HG03432 (cell line): ENCODE data around the gene SLC25A44.

Experiments used
- ATAC-seq: cut with Tn5 transposase; IDR thresholded peaks from one replicate; pipeline ENCODE4 v1.9.1; 2021; ENCODE audit warnings: mild to moderate bottlenecking, moderate library complexity; ENCODE audit not compliant: unreplicated experiment

The SLC25A44 gene

GRCh38 chr1:156236164-156236563 lies 42.3 kb downstream of the SLC25A44 start:
- no peak for ATAC-seq

GRCh38 chr1:156238248-156238647 lies 44.3 kb downstream of the SLC25A44 start:
- ATAC-seq, result no peak

- ATAC-seq, result no peak
Measured at GRCh38 chr1:156241311-156241811, 47.5 kb downstream of the SLC25A44 start.

GRCh38 chr1:156241926-156242325 lies 48.0 kb downstream of the SLC25A44 start, which contains the start of gene BGLAP:
TSS of gene BGLAP (plus strand) at chr1:156242184. CDS start at chr1:156242232, 48 bp downstream.
- no peak for ATAC-seq

GRCh38 chr1:156242738-156243137 lies 48.8 kb downstream of the SLC25A44 start:
- ATAC-seq, result no peak

GRCh38 chr1:156244126-156244525 lies 50.2 kb downstream of the SLC25A44 start:
- ATAC-seq, result no peak

- ATAC-seq, result no peak
Measured at GRCh38 chr1:156244712-156245111, 50.8 kb downstream of the SLC25A44 start.

- ATAC-seq, result no peak
Measured at GRCh38 chr1:156245451-156246232, 51.7 kb downstream of the SLC25A44 start.

GRCh38 chr1:156246241-156246780 lies 52.4 kb downstream of the SLC25A44 start:
- no peak for ATAC-seq

GRCh38 chr1:156246781-156247459 lies 53.0 kb downstream of the SLC25A44 start:
- no peak for ATAC-seq

- no peak for ATAC-seq
Measured at GRCh38 chr1:156247460-156248322, 53.8 kb downstream of the SLC25A44 start, which contains the start of gene PAQR6. TSS of gene PAQR6 (minus strand) at chr1:156248056. CDS start at chr1:156246731, 1,325 bp downstream.

GRCh38 chr1:156248323-156248683 lies 54.4 kb downstream of the SLC25A44 start:
- no peak for ATAC-seq

GRCh38 chr1:156249593-156249992 lies 55.7 kb downstream of the SLC25A44 start:
- ATAC-seq, result no peak

- no peak for ATAC-seq
Measured at GRCh38 chr1:156251527-156251926, 57.6 kb downstream of the SLC25A44 start.

GRCh38 chr1:156253634-156254033 lies 59.7 kb downstream of the SLC25A44 start:
- no peak for ATAC-seq

GRCh38 chr1:156257711-156258110 lies 63.8 kb downstream of the SLC25A44 start:
- no peak for ATAC-seq

GRCh38 chr1:156258859-156259258 lies 65.0 kb downstream of the SLC25A44 start:
- ATAC-seq, result no peak

GRCh38 chr1:156259805-156260204 lies 65.9 kb downstream of the SLC25A44 start:
- no peak for ATAC-seq

GRCh38 chr1:156260896-156261295 lies 67.0 kb downstream of the SLC25A44 start:
- ATAC-seq, result no peak
